Tibial artery (tissue), 4 donors: Measurements from ENCODE around the gene SCAMP1.
"Not testable (repeated sequence)": the region's sequence is repeated elsewhere in the genome, so short reads cannot be mapped to it uniquely, and the experiment has no call there.

Experiments used
- DNase-seq, 2 donors: peaks; one replicate each; pipeline ENCODE4 v3.0.0-alpha.2; 2019
- H3K27ac ChIP-seq, 2 donors: fragments of 200-600 bp; sonication (generic) in 1 of 2; 1 replicate in 1 of 2; 2 replicates in 1 of 2; pipeline ENCODE4 v1.5.1; 2018 to 2019; ENCODE audit warnings: mild to moderate bottlenecking in 1 of 2
- H3K27me3 ChIP-seq, 2 donors: fragments of 200-600 bp; sonication (generic) in 1 of 2; one replicate each; pipeline versions ENCODE4 v1.5.1 to v1.6.0; 2016 to 2019
- H3K36me3 ChIP-seq, 3 donors: fragments of 200-600 bp; sonication (generic) in 2 of 3; one replicate each; pipeline ENCODE4 v1.5.1; 2016 to 2019; ENCODE audit warnings: mild to moderate bottlenecking in 2 of 3
- H3K4me1 ChIP-seq, 4 donors: fragments of 200-600 bp; sonication (generic) in 2 of 4; 1 replicate in 3 of 4; 2 replicates in 1 of 4; pipeline ENCODE4 v1.5.1; 2016 to 2019
- H3K4me3 ChIP-seq, 2 donors: fragments of 200-600 bp; sonication (generic) in 1 of 2; 1 replicate in 1 of 2; 2 replicates in 1 of 2; pipeline ENCODE4 v1.5.1; 2018 to 2019; ENCODE audit warnings: mild to moderate bottlenecking in 2 of 2
- H3K9me3 ChIP-seq, 3 donors: fragments of 200-600 bp; sonication (generic) in 1 of 3; one replicate each; pipeline ENCODE4 v1.5.1; 2016 to 2019
- CTCF ChIP-seq, 2 experiments: fragments of 200-600 bp in 1 of 2; fragments of 450-650 bp in 1 of 2; IDR thresholded peaks; one replicate each; pipeline ENCODE4 v1.5.1; 2017 to 2019; ENCODE audit warnings: antibody characterized with exemption in 2 of 2, mild to moderate bottlenecking in 1 of 2, moderate library complexity in 1 of 2
- intact Hi-C: fragments of 100-400 bp; cut with DNase I; formaldehyde crosslinking; loops from one replicate; pipeline ENCODE4 v1.15.0; 2023; ENCODE audit warnings: low total_unique reads

Gene SCAMP1

GRCh38 chr5:78353520-78353919 lies 6.9 kb upstream of the SCAMP1 start:
- H3K4me1 ChIP-seq = peaks cover 0 to 2% (median 0%) of the 10 kb centered on the region in 4 donors
- no peaks in the 10 kb centered on the region for H3K9me3 ChIP-seq
- no peak for TF ChIP-seq CTCF (IDR thresholded peaks at IDR 0.05)
- H3K4me3 ChIP-seq = no peak overlapping the region
- no peak for DNase-seq
- H3K27me3 ChIP-seq = no peaks in the 10 kb centered on the region
- no peak overlapping the region for H3K27ac ChIP-seq
- intact Hi-C loops = no loop called here
- H3K36me3 ChIP-seq = no peaks in the 10 kb centered on the region

GRCh38 chr5:78354066-78354670 lies 6.2 kb upstream of the SCAMP1 start:
- Histone ChIP-seq H3K36me3 (no peaks in the 10 kb centered on the region), H3K9me3 (no peaks in the 10 kb centered on the region), H3K4me1 (peaks cover 0 to 9% (median 3%) of the 10 kb centered on the region in 4 donors), H3K4me3 (no peak overlapping the region), H3K27ac (no peak overlapping the region), H3K27me3 (no peaks in the 10 kb centered on the region)
- DNase-seq = no peak
- TF ChIP-seq CTCF (IDR thresholded peaks at IDR 0.05) = no peak
- intact Hi-C loops = no loop called here

- DNase-seq = no peak
- no peaks in the 10 kb centered on the region for H3K36me3 ChIP-seq
- H3K4me1 ChIP-seq = peaks cover 0 to 14% (median 6%) of the 10 kb centered on the region in 4 donors
- no peaks in the 10 kb centered on the region for H3K9me3 ChIP-seq
- H3K4me3 ChIP-seq = no peak overlapping the region
- intact Hi-C loops = no loop called here
- no peaks in the 10 kb centered on the region for H3K27me3 ChIP-seq
- H3K27ac ChIP-seq = no peak overlapping the region
- TF ChIP-seq CTCF (IDR thresholded peaks at IDR 0.05) = no peak
Measured at GRCh38 chr5:78355561-78355960, 4.9 kb upstream of the SCAMP1 start.

- H3K9me3 ChIP-seq, DNase-seq, intact Hi-C loops, H3K36me3 ChIP-seq, H3K27me3 ChIP-seq: not testable (repeated sequence)
- Histone ChIP-seq H3K4me3 (peak overlapping the region; percentile 78 to 99), H3K27ac (peak overlapping the region; percentile 91 to 94), H3K4me1 (peaks cover 0 to 25% (median 10%) of the 10 kb centered on the region in 4 donors)
Measured at GRCh38 chr5:78359455-78359830, 974 bp upstream of the SCAMP1 start.

- intact Hi-C loops = loop anchor here (1.0 kb wide), 1 partner anchor 66 kb away; the partner anchor contains the start of gene AP3B1
- Histone ChIP-seq H3K36me3 (no peaks in the 10 kb centered on the region), H3K9me3 (no peaks in the 10 kb centered on the region), H3K27ac (peak overlapping the region; percentile 91 to 94), H3K4me3 (peak overlapping the region; percentile 78 to 99), H3K4me1 (peaks cover 0 to 25% (median 10%) of the 10 kb centered on the region in 4 donors), H3K27me3 (no peaks in the 10 kb centered on the region)
- DNase-seq = no peak
- no peak for TF ChIP-seq CTCF (IDR thresholded peaks at IDR 0.05)
Measured at GRCh38 chr5:78360674-78360923, 182 bp downstream of the SCAMP1 start.

GRCh38 chr5:78360924-78361630 lies 660 bp downstream of the SCAMP1 start:
- intact Hi-C loops = loop anchor here (1.0 kb wide), 1 partner anchor 67 kb away; the partner anchor contains the start of gene AP3B1
- no peaks in the 10 kb centered on the region for H3K9me3 ChIP-seq
- DNase-seq = peak; percentile 45 to 78
- peaks cover 0 to 25% (median 10%) of the 10 kb centered on the region in 4 donors for H3K4me1 ChIP-seq
- no peaks in the 10 kb centered on the region for H3K36me3 ChIP-seq
- no peaks in the 10 kb centered on the region for H3K27me3 ChIP-seq
- peak overlapping the region; percentile 78 to 99 for H3K4me3 ChIP-seq
- peak overlapping the region; percentile 91 to 94 for H3K27ac ChIP-seq
- TF ChIP-seq CTCF (IDR thresholded peaks at IDR 0.05) = no peak
